COLO668 (cell line): ENCODE results near the gene SYPL2.
"Not testable (repeated sequence)": the region's sequence is repeated elsewhere in the genome, so short reads cannot be mapped to it uniquely, and the experiment has no call there.

ENCODE experiments used
- DNase-seq: peaks from one replicate; lab custom pipeline; 2025; ENCODE audit not compliant: unreplicated experiment; lab: John Stamatoyannopoulos, UW

SYPL2 gene

GRCh38 chr1:109466452-109467300, at the start of gene SYPL2:
TSS of gene SYPL2 (plus strand) at chr1:109466546. CDS start at chr1:109466844, 298 bp downstream.
- peak; percentile 58 for DNase-seq

- no peak for DNase-seq
Measured at GRCh38 chr1:109423498-109423897, 42.8 kb upstream of the SYPL2 start.

GRCh38 chr1:109425391-109426280, 40.7 kb upstream of the SYPL2 start:
- peak; percentile 78 for DNase-seq

GRCh38 chr1:109426281-109427170, 39.8 kb upstream of the SYPL2 start, which contains the start of gene PSMA5:
TSS of gene PSMA5 (minus strand) at chr1:109426448. CDS start at chr1:109426330, 118 bp downstream.
- DNase-seq = peak; percentile 99

GRCh38 chr1:109427171-109427467, 39.2 kb upstream of the SYPL2 start:
- DNase-seq = no peak

- DNase-seq = no peak
Measured at GRCh38 chr1:109432336-109432735, 34.0 kb upstream of the SYPL2 start.

GRCh38 chr1:109433322-109433721, 33.0 kb upstream of the SYPL2 start:
- DNase-seq = no peak

- no peak for DNase-seq
Measured at GRCh38 chr1:109434484-109434883, 31.9 kb upstream of the SYPL2 start.

- no peak for DNase-seq
Measured at GRCh38 chr1:109438798-109439297, 27.5 kb upstream of the SYPL2 start.

GRCh38 chr1:109441069-109441468, 25.3 kb upstream of the SYPL2 start:
- DNase-seq = no peak

GRCh38 chr1:109443476-109443875, 22.9 kb upstream of the SYPL2 start:
- no peak for DNase-seq

GRCh38 chr1:109444346-109444745, 22.0 kb upstream of the SYPL2 start:
- no peak for DNase-seq

- not testable (repeated sequence) for DNase-seq
Measured at GRCh38 chr1:109445949-109446695, 20.2 kb upstream of the SYPL2 start.

GRCh38 chr1:109447524-109447923, 18.8 kb upstream of the SYPL2 start:
- DNase-seq = no peak

GRCh38 chr1:109454497-109455133, 11.7 kb upstream of the SYPL2 start:
- no peak for DNase-seq

- no peak for DNase-seq
Measured at GRCh38 chr1:109457819-109458218, 8.5 kb upstream of the SYPL2 start.

- no peak for DNase-seq
Measured at GRCh38 chr1:109466125-109466451, 258 bp upstream of the SYPL2 start.

GRCh38 chr1:109467301-109467777, 993 bp downstream of the SYPL2 start:
- DNase-seq = no peak

- no peak for DNase-seq
Measured at GRCh38 chr1:109468061-109468460, 1.7 kb downstream of the SYPL2 start.

- DNase-seq = no peak
Measured at GRCh38 chr1:109468903-109469302, 2.6 kb downstream of the SYPL2 start.
